T-helper 1 cell treated with Interleukin-12 subunit alpha and Interleukin-12 subunit beta and Interleukin-4 antibody, amounts not matched to agents 30 μg/mL and 1 μg/mL, for 36 hours (primary cell): ENCODE results near the gene ZDHHC9.

Experiments
- H3K27ac Mint-ChIP-seq: one replicate; pipeline ENCODE4 v1.8.0; 2021; ENCODE audit warnings: mild to moderate bottlenecking, mixed read lengths
- H3K27me3 Mint-ChIP-seq: one replicate; pipeline ENCODE4 v1.8.0; 2021; ENCODE audit warnings: low read depth, mixed read lengths
- H3K36me3 Mint-ChIP-seq: one replicate; pipeline ENCODE4 v1.8.0; 2021; ENCODE audit warnings: low read depth, mixed read lengths
- H3K4me1 Mint-ChIP-seq: one replicate; pipeline ENCODE4 v1.8.0; 2021; ENCODE audit warnings: low read depth, mixed read lengths
- H3K4me3 Mint-ChIP-seq: one replicate; pipeline ENCODE4 v1.8.0; 2021; ENCODE audit warnings: mild to moderate bottlenecking, moderate library complexity, mixed read lengths
- H3K9me3 Mint-ChIP-seq: one replicate; pipeline ENCODE4 v1.8.0; 2021; ENCODE audit warnings: mixed read lengths

The ZDHHC9 gene

DNA sequence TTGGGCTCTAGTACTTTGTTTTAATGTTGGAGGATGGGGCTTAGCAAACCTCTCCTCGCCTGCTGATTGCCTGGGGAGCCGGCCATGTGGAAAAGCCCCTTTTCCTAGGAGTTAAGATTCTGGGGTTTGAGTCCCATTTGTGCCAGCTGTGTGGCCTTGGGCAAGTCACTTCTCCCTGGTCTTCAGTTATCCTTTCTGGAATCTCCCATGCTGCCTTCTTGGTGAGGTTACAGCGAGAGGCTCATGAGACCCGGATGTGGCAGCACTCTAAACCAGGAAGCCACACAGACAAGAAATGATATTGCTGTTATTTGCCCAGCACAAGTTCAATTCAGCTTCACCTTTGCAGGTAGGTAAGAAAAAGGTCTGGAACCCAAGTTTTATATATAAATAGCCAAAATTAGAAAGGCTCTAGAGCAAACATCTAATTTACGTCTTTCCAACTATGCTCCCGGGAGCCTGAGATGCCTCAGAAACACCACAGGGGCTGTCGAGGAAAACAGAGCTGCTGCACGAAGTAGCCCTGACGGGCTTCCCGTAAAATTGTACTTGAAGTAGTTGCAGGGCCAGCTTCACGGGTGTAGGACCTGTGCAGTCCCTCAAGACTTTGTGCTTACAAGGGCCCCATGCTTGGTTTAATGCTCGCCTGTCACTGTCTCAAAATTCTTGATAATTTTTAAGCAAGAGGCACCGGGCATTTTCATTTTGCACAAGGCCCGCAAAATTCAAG is 72.3 kb downstream of the ZDHHC9 start:
- no peaks in the 10 kb centered on the region for H3K27me3 Mint-ChIP-seq
- no peaks in the 10 kb centered on the region for H3K9me3 Mint-ChIP-seq
- H3K36me3 Mint-ChIP-seq = peaks cover 2% of the 10 kb centered on the region
- peak overlapping the region; percentile 90 for H3K27ac Mint-ChIP-seq
- peak overlapping the region; percentile 31 for H3K4me3 Mint-ChIP-seq
- peaks cover 58% of the 10 kb centered on the region for H3K4me1 Mint-ChIP-seq

DNA sequence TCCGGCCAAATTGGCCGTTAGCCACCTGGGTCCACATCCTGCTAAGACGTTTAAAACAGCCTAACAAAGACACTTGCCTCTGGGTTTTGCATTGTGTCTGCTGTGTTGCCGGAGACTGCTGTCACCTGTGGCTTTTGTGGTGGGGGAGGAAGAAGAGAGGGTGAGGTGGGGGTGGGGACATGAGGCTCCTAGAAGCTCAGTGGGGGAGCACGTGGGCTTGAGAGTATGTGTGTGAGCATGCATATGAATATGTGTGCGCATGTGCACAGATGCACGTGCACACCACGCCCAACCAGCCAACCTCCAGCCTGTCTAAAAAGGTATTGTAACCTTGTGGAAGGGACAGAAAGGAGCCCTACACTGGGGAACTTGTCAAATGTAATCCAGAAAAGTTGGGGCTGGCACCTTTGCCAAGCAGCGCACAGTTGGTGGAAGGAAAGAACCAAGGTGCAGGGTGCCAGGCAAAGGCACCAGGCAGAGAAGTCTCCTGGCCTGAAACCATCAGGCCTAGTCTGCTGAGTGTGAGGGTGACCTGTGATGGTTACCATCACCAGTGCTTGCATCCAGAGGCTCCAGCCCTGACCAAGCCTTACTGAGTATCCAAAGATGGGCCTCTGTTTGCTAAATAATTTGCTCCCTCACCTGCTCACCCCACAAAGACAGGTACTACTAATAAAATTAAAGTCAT is 74.1 kb downstream of the ZDHHC9 start:
- H3K36me3 Mint-ChIP-seq = no peaks in the 10 kb centered on the region
- H3K27me3 Mint-ChIP-seq = no peaks in the 10 kb centered on the region
- peak overlapping the region; percentile 61 for H3K4me3 Mint-ChIP-seq
- peak overlapping the region; percentile 91 for H3K27ac Mint-ChIP-seq
- no peaks in the 10 kb centered on the region for H3K9me3 Mint-ChIP-seq
- H3K4me1 Mint-ChIP-seq = peaks cover 53% of the 10 kb centered on the region

DNA sequence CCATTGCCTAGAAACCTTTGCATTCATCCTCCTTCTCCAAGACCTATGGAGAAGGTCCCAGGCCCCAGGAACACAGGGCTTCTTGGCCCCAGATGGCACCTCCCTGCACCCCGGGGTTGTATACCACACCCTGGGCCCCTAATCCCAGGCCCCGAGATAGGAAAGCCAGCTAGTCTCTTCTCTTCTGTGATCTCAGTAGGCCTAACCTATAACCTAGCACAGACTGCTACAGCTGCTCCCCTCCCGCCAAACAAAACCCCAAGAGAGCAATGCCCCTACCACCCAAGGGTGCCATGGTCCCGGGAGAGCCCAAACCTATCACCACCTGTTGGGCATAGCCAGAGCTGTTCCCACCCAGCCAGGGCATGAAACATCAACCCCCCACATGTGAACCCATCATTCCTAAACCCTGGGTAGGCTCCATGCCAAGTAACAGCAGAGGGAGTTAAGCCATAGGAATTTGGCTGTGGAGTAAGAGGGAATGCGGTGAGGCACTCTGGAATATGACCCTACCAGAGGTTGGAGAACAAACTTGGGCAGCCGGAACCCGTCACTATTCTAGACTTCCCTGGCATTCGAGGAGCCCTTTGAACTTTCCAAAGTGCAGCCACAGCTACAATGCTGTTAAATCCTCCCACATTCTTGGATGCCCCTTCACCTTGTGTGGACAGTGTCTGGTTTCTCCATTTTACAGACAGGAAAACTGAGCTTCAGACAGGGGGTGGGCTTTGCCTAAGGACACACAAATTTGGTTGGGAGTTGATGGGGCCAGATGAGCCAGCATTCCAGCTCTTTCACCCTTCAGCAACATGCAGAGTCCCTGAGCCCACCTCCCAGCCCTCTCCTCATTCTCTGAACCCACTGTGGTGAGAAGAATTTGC is 74.9 kb downstream of the ZDHHC9 start:
- Mint-ChIP-seq H3K36me3 (no peaks in the 10 kb centered on the region), H3K9me3 (no peaks in the 10 kb centered on the region), H3K27ac (peak overlapping the region; percentile 91), H3K4me1 (peaks cover 45% of the 10 kb centered on the region), H3K27me3 (no peaks in the 10 kb centered on the region), H3K4me3 (peak overlapping the region; percentile 61)

DNA sequence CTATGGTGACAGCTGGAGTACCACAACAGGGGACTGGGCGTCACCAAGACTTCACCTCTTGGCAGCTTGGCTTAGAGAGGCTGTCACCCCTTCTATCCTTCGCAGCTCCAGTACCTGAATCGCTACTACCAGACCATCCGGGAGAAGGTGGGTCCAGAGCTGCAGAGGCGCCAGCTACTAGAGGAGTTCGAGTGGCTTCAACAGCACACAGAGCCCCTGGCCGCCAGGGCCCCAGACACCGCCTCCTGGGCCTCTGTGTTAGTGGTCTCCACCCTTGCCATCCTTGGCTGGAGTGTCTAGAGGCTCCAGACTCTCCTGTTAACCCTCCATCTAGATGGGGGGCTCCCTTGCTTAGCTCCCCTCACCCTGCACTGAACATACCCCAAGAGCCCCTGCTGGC is 75.5 kb downstream of the ZDHHC9 start:
- peak overlapping the region; percentile 91 for H3K27ac Mint-ChIP-seq
- H3K9me3 Mint-ChIP-seq = no peaks in the 10 kb centered on the region
- peaks cover 44% of the 10 kb centered on the region for H3K4me1 Mint-ChIP-seq
- H3K27me3 Mint-ChIP-seq = no peaks in the 10 kb centered on the region
- H3K4me3 Mint-ChIP-seq = no peak overlapping the region
- H3K36me3 Mint-ChIP-seq = no peaks in the 10 kb centered on the region

DNA sequence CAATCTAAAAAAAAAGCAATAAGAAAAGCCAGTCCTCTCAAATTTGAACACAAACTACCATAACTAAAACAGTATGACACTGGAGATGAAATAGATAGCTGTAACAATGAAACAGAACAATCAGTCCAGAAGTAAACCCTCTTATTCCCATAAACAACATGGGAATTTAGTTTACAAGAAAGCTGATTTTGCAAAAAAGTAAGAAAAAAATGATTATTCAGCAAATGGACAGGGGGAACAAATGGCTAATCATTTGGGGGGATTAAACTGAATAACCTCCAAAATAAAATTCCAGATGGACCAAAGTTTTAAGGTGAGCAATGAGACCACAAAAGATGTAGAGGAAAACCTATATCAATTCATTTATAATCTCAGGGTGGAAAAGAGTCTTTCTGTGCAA is 80.0 kb downstream of the ZDHHC9 start:
- Mint-ChIP-seq H3K27ac (no peak overlapping the region), H3K9me3 (no peaks in the 10 kb centered on the region)

DNA sequence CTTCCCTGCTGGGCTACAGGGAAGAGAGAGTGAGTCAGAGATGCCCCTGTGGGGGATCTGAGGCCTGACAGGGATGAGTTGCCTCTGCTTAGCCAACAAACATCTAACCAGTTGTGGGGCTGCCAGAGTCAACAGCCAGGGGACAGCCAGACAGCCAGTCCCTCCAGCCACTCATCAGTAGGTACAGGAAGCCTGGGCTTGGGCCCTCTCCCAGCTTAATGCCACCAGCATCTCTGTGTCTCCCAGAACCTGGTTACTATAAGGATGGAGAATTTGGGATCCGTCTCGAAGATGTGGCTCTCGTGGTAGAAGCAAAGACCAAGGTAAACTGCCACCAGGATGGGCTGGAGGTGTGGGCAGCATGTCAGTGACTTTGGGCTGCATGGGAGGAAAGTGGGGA is 81.2 kb downstream of the ZDHHC9 start:
- peaks cover 42% of the 10 kb centered on the region for H3K4me1 Mint-ChIP-seq
- no peaks in the 10 kb centered on the region for H3K9me3 Mint-ChIP-seq
- no peak overlapping the region for H3K4me3 Mint-ChIP-seq
- no peak overlapping the region for H3K27ac Mint-ChIP-seq
- no peaks in the 10 kb centered on the region for H3K27me3 Mint-ChIP-seq
- H3K36me3 Mint-ChIP-seq = peaks cover 2% of the 10 kb centered on the region

More for the DNA sequence above, 80.0 kb downstream of the ZDHHC9 start:
- Mint-ChIP-seq H3K4me1 (peaks cover 40% of the 10 kb centered on the region), H3K36me3 (peaks cover 2% of the 10 kb centered on the region), H3K27me3 (no peaks in the 10 kb centered on the region), H3K4me3 (no peak overlapping the region)

DNA sequence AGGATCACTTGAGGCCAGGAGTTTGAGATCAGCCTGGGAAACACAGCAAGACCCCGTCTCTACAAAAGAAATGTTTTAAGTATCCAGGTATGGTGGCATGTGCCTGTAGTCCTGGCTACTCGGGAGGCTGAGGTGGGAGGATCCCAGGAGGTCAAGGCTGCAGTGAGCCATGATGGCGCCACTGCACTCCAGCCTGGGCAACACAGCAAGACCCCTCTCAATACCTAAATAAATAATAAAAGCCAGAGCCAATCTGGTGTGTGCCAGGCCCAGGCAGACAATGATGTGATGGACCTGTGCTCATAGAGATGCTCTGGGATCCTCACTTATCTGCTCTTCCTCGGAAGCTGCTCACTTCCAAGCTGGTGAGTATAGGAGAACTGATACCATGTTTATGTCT is 82.1 kb downstream of the ZDHHC9 start:
- Mint-ChIP-seq H3K9me3 (no peaks in the 10 kb centered on the region), H3K27ac (peak overlapping the region; percentile 31), H3K36me3 (peaks cover 2% of the 10 kb centered on the region), H3K4me1 (peaks cover 41% of the 10 kb centered on the region), H3K4me3 (no peak overlapping the region), H3K27me3 (no peaks in the 10 kb centered on the region)

DNA sequence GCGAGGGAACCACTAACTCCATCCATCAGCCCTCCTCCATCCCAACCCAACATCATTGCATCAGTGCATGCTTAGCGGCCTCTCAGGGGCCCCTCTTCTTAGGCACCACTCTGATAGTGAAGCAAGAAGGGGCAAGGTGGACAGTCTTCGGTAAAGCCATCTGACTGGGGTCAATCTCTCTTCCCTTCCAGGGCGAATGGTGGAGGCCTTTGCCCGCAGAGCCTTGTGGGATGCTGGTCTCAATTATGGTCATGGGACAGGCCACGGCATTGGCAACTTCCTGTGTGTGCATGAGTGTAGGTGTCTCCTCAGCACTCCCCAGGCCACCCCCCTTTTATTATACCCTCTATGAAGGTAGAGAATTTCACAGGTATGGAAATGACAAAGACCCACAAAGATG is 82.7 kb downstream of the ZDHHC9 start:
- peaks cover 2% of the 10 kb centered on the region for H3K36me3 Mint-ChIP-seq
- H3K4me1 Mint-ChIP-seq = peaks cover 41% of the 10 kb centered on the region
- H3K9me3 Mint-ChIP-seq = no peaks in the 10 kb centered on the region
- no peaks in the 10 kb centered on the region for H3K27me3 Mint-ChIP-seq
- H3K4me3 Mint-ChIP-seq = no peak overlapping the region
- H3K27ac Mint-ChIP-seq = no peak overlapping the region

DNA sequence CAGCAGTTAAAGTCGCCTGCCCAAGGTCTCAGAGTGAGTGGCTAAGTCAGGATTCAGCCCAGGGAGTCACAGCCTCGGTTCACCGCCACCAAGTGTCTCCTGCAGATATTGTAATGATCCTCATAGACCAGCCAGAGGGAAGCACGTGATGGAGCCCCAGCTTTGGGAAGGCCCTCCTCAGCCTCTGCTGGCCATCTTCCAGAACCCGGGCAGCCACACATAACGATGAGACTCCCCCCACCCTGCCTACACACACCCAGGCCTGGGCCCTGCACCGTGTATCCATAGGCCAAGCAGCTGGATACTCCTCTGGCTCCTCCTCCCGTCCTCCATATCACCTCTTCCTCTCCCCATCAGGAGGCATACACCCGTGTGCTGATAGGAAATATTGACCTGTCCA is 83.5 kb downstream of the ZDHHC9 start:
- H3K4me3 Mint-ChIP-seq = peak overlapping the region; percentile 7
- H3K4me1 Mint-ChIP-seq = peaks cover 43% of the 10 kb centered on the region
- H3K27me3 Mint-ChIP-seq = no peaks in the 10 kb centered on the region
- H3K27ac Mint-ChIP-seq = peak overlapping the region; percentile 91
- peaks cover 2% of the 10 kb centered on the region for H3K36me3 Mint-ChIP-seq
- H3K9me3 Mint-ChIP-seq = no peaks in the 10 kb centered on the region

DNA sequence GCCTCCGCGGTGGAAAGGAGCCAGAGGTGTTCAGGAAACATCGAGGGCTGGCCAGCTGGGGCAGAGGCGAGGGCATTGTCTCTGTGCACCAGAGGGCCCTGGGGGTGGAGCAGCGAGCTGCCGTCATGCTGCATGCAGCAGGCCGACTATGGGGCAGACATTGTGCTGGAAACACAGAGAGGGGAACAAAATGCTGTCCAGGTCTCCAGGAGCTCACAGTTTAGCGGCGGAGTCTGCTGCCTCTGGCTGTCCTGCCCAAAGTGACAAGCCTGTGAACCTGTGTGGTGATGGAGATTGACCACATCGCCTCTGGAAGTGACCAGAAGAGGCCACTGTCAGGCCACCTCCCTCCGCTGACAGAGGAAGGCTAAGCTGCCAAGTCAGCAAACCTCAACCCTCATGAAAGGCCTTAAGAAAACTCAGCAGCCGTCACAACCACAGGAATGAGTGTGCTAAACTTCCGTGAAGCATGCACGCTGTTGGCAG is 84.1 kb downstream of the ZDHHC9 start:
- H3K36me3 Mint-ChIP-seq = peaks cover 2% of the 10 kb centered on the region
- H3K4me3 Mint-ChIP-seq = peak overlapping the region; percentile 7
- peaks cover 48% of the 10 kb centered on the region for H3K4me1 Mint-ChIP-seq
- H3K27me3 Mint-ChIP-seq = no peaks in the 10 kb centered on the region
- H3K9me3 Mint-ChIP-seq = no peaks in the 10 kb centered on the region
- peak overlapping the region; percentile 91 for H3K27ac Mint-ChIP-seq

DNA sequence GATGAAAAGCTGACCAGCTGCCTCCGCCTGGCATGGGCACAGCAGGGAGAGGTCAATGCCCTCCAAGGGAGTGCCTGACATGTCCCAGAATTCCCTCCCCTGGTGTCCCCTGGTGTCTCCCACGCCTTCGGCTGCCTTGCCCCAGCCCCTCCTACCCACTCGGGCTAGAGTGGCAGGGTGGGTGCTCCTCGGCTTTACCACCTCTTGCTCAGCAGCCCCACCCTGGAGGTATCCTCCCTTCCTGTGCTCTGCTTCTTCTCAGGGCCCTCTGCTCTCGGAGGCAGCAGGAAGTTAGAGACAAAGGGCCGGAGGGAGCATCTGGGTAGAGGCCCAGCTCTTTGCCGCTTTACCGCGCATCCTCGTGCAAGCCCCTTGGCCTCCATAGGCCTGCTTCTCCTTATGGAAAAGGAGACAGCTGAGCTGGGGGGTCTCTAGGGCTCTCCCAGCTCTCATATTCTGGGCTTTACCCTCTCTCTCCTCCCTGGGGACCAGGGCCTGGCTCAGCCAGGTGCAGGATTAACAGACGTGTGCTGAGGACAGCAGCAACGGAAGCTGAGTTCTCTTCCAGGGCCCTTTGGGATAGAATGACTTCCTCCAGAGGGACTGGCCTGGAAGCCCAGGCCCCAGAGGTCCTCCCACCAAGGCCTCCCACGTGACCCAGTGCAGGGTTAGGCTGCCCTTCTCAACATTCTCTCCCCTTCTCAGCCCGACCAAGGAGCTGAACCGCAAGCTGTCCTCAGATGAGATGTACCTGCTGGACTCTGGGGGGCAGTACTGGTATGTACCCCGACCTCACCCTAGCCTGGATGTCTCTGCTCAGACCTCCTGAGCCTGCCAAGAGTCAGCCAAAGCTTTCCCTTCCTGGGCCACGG is 87.7 kb downstream of the ZDHHC9 start:
- H3K27ac Mint-ChIP-seq = peak overlapping the region; percentile 76
- H3K27me3 Mint-ChIP-seq = no peaks in the 10 kb centered on the region
- no peaks in the 10 kb centered on the region for H3K9me3 Mint-ChIP-seq
- H3K4me3 Mint-ChIP-seq = peak overlapping the region; percentile 61
- peaks cover 55% of the 10 kb centered on the region for H3K4me1 Mint-ChIP-seq
- no peaks in the 10 kb centered on the region for H3K36me3 Mint-ChIP-seq

DNA sequence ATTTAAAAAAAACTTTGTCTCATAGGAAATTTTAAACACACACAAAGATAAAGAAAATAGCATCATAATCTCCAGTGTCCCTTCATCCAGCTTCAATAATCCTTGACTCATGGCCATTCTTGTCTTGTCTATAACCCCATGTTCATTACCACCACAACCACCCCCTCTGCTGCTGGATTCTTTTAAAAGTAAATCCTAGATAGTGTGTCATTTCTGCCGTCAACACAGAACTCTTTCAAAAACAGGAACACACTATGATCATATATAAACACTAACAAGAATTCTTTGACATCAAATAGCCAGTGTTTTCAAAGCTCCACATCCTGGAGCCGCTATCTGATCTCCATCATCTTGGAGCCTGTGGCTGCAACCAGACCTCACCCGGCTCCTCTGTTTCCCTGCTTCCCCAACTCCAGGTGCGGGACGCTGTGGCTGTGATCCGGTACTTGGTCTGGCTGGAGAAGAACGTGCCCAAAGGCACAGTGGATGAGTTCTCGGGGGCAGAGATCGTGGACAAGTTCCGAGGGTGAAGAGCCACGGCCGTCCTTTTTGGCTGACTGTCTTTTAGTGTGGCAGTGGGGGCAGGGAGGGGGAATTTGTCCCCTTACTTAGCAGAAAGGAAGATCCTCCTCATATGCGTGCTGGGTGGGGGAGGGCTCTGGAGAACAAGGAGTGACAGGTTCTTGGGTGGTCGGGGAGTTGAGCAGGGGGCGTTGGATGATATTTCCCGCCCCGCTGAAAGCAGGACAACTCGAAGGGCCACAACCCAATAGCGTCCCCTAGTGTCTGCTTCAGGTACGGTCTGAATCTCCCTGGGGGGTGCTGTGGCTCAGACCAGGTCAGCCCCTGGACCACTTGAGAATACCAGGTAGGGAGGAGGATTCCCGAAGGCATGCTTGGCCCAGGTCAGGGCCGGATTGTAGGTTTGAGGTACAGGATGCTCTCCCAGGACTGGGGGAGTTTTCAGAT is 89.3 kb downstream of the ZDHHC9 start:
- H3K4me1 Mint-ChIP-seq = peaks cover 38% of the 10 kb centered on the region
- no peaks in the 10 kb centered on the region for H3K36me3 Mint-ChIP-seq
- no peaks in the 10 kb centered on the region for H3K27me3 Mint-ChIP-seq
- H3K4me3 Mint-ChIP-seq = no peak overlapping the region
- H3K27ac Mint-ChIP-seq = peak overlapping the region; percentile 71
- no peaks in the 10 kb centered on the region for H3K9me3 Mint-ChIP-seq
